Head of caudate nucleus (tissue), 42 donors: ENCODE results near the gene PITPNC1.
"Not testable (repeated sequence)": the region's sequence is repeated elsewhere in the genome, so short reads cannot be mapped to it uniquely, and the experiment has no call there.

Source experiments
- DNase-seq, 42 donors: peaks; one replicate each; pipeline versions ENCODE4 v3.0.0 to v3.0.0-alpha.2; 2020 to 2021; ENCODE audit warnings: mixed read lengths in 7 of 42
- intact Hi-C: fragments of 100-400 bp; cut with DNase I; formaldehyde crosslinking; loops from one replicate; pipeline ENCODE4 v1.15.0; 2022

The PITPNC1 gene

DNA sequence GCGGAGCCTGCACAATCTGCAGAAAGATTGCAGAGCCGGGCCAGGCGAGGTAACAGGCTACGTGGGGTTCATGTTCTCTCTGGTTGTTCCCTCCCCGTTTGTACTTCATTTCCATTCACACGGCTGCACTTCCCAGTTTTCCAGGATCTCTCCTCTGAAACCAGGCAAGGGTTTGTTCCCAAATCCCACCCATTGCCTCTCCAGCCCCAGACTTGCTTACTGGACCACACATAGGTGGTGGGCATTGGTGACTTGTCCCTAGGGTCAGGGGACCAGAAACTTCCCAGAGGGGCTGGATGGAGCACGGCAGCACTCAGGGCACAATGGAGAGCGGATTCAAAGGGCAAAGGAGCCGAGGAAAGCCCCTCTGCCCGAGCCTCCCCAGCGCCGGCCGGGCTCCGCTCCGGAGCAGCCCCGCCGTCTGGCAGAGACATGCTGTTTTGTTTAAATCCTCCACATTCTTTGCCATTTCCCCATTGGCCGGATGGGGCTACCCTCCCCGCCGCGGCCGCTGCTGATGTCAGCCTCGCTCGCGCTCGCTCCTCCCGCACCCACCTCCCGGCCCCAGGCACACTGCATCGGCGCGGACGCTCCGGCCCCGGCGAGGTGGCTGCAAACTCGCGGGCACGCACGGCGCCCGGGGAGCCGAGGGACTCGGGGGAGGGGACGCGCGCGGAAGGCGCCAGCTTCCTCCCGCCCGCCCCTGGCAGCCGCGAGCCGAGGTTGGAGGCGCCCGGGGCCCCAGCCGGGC lies at the start of gene PITPNC1:
Gene PITPNC1, plus strand, starts transcription at position 545 of the 751 bp plus-strand sequence.
- intact Hi-C loops, result loop anchor here (5.0 to 10.0 kb wide), 2 partner anchors 95 to 228 kb away; no protein-coding TSS in a partner anchor
- peak; percentile 59 to 96 (median 90) for DNase-seq

DNA sequence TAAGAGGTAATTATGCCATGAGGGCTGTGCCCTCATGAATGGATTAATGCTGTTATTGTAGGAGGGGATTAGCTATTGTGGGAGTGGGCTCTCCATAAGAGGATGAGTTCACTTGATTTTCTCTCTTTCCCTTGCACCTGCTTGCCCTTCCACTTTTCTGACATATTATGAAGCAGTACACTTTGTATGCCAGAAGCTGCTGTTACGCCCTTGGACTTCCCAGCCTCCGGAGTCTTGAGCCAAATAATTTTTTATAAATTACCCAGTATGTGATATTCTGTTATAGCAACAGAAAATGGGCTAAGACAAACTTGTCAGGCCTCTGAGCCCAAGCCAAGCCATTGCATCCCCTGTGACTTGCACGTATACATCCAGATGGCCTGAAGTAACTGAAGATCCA lies 49.1 kb upstream of the PITPNC1 start:
- intact Hi-C loops, result no loop called here
- no peak for DNase-seq

DNA sequence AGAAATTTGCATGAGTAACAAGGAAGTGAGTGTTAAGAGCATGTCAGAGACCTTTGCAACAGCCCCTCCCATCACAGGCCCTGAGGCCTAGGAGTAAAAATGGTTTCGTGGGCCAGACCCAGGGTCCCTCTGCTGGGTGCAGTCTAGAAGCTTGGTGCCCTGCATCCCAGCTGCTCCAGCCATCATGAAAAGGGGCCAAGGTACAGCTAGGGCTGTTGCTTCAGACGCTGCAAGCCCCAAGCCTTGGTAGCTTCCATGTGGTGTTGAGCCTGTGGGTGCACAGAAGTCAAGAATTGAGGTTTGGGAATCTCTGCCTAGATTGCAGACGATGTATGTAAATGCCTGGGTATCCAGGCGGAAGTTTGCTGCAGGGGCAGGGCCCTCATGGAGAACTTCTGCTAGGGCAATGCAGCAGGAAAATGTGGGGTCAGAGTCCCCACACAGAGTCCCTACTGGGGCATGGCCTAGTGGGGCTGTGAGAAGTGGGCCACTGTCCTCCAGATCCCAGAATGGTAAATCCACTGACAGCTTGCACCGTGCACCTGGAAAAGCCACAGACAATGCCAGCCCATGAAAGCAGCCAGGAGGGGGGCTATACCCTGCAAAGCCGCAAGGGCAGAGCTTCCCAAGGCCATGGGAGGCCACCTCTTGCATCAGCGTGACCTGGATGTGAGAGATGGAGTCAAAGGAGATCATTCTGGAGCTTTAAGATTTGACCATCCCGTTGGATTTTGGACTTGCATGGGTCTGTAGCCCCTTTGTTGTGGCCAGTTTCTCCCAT lies 45.5 kb upstream of the PITPNC1 start:
- DNase-seq, intact Hi-C loops: not testable (repeated sequence)

DNA sequence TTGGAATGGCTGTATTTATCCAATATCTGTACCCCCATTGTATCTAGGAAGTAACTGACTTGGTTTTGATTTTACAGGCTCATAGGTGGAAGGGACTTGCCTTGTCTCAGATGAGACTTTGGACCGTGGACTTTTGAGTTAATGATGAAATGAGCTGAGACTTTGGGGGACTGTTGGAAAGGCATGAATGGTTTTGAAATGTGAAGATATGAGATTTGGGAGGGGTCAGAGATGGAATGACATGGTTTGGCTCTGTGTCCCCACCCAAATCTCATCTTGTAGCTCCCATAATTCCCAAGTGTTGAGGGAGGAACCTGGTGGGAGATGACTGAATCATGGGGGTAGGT lies 44.9 kb upstream of the PITPNC1 start:
- intact Hi-C loops, DNase-seq: not testable (repeated sequence)

DNA sequence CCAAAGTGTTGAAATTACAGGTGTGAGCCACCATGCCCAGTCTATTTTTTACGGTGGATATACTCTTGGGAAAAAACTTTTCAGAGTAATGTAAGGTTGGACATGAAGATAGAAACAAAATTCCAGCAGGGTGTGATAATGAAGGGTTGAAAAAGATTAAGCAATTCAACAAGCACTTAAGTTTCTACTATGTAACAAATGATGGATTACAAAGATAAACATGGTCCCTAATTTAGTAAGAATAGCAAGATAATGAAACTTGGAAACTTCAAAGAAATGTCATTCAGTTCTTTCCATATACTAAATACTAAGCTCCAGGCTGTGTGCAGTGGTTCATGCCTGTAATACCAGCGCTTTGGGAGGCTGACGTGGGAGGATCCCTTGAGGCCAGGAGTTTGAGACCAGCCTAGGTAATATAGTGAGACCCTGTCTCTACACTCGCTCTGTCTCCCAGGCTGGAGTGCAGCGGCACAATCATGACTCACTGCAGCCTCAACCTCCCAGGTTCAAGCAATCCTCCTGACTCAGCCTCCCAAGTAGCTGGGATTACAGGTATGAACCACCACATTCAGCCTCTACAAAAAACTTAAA lies 41.7 kb upstream of the PITPNC1 start:
- intact Hi-C loops, result no loop called here
- DNase-seq, result no peak

- DNase-seq, result no peak
- intact Hi-C loops, result no loop called here
Observed at GRCh38 chr17:67336859-67337258, 40.2 kb upstream of the PITPNC1 start.

DNA sequence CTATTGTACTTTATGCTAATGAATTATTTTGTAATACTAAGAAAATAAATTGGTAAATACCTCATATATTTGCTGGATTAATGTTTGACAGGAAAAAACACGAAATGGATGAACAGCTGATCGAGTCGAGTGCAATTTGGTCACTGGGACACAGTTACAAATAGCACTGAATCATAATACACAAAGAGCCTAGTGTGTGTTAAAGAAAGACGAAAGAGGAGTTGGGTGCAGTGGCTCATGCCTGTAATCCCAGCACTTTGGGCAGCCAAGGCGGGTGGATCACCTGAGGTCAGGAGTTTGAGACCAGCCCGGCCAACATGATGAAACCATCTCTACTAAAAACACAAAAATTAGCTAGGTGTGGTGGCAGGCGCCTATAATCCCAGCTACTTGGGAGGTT lies 38.7 kb upstream of the PITPNC1 start:
- intact Hi-C loops, DNase-seq: not testable (repeated sequence)

DNA sequence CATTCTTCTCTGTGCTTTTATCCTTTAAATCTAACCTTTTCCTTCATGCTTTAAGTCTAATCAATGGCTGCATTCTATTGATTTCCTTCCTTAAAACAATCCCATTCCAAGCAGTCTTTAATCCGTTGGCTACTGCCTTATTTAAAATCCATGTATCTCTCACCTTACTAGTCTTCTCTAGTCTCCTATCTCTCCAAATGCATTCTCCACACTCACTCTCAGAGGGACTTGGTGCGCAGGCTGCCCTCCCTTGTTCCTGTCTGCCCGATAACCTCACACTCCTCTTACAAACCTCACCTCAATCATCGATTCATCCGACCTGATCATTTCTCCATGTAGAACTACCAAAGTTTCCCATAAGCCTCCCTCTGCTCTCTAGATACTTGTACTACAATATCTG lies 33.8 kb upstream of the PITPNC1 start:
- intact Hi-C loops, result no loop called here
- no peak for DNase-seq

DNA sequence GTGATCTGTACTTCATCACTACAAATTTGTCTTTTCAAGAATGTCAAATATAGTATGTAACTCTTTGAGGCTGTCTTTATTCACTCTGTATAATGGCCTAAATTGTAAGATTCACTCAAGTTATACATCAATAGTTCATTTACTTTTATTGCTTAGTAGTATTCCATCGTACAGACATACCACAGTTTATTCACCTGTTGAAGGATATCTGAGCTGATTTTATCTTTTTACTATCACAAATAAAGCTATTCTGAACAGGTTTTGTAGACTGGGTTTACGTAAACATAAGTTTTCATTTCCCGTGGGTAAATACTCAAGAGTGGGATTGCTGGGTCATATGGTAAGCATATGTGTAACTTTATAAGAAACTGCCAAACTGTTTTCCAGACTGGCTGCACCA lies 29.3 kb upstream of the PITPNC1 start:
- DNase-seq, result no peak
- intact Hi-C loops, result no loop called here

- intact Hi-C loops, result no loop called here
- no peak for DNase-seq
Observed at GRCh38 chr17:67349420-67349819, 27.7 kb upstream of the PITPNC1 start.

GRCh38 chr17:67353161-67353560 lies 23.9 kb upstream of the PITPNC1 start:
- intact Hi-C loops, result no loop called here
- DNase-seq, result no peak

DNA sequence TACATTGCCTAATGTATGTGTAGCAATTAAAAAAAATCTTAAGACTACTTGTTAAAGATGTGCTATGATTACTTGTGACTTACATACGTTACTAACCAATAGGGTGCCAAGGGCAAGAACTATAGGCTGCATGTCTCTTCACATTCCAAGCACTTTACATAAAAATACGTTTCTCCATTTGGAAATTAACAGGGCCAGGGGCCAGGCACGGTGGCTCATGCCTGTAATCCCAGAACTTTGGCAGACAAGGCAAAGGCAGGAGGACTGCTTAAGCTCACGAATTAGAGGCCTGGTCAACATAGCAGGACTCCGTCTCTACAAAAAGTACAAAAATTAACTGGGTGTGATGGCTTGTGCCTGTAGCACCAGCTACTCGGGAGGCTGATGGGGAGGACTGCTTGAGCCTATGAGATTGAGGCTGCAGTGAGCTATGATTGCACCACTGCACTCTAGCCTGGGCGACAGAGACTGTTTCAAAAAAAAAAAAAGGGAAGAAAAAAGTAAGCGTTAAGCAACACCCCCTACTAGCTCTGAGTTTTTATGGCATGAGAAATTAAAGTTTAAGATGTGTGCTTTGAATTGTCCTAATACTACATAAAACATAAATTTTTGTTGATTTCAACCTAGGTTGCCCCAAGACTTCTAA lies 23.0 kb upstream of the PITPNC1 start:
- intact Hi-C loops, result no loop called here
- DNase-seq, result no peak

DNA sequence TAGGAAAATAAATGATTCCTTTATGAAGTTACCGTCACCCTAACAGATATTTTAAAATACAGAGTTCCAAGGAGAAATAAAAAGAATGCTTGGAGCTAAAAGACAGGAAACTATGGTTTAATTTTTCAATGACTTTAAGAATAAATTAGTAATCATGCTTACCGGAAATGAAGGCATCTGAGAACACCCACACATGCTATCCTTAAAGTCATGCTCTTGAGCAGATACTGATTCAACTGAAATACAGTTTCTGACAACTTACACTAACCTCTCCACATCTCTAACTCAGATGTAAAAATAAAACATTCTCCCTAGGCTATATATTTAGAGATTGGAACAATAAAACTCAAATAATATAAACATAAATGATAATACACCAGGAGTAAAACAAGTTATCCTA lies 18.5 kb upstream of the PITPNC1 start:
- DNase-seq, result no peak

DNA sequence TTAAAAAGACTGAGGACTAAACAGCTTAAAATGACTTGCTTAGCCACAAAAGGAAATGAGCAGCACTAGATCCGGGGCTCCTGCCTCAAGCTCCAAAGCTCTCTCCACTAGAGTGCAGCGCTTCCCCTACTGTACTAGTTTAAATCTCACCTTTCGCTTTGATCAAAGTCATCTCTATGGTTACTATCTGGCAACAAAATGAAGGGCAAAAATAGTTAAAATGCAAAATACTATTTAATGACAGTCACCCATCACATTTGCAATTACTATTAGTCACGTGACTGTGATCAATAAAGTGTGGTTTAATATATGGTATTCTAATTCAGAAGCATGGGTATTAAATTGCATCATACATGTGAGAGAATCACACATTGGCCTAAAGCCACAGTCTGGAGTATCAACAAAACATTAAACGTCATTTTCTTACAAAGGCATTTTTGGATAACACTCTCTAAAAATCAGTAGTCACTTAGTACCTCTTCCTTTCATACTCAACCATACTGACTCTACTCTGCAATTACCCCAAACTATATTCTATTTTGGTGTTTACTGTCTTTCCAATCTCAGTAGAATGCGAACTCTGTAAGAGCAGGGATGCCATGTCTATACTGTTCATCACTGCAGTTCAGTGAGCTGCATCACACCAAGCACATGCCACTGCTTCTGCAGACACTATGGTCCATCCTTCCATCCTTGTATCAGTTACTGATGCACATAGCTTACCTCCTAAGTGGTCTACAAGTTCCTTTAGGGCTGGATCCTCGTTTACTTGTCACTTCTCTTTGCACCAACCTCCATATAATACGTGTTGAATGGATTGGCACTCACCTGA lies 16.9 kb upstream of the PITPNC1 start:
- intact Hi-C loops, result no loop called here

More for the DNA sequence above, 18.5 kb upstream of the PITPNC1 start:
- intact Hi-C loops, result no loop called here

GRCh38 chr17:67360880-67361279 lies 16.2 kb upstream of the PITPNC1 start:
- DNase-seq, result no peak
- intact Hi-C loops, result no loop called here

More for the DNA sequence above, 16.9 kb upstream of the PITPNC1 start:
- peak in 11 of 42 donors; percentile 21 to 67 (median 34) for DNase-seq

DNA sequence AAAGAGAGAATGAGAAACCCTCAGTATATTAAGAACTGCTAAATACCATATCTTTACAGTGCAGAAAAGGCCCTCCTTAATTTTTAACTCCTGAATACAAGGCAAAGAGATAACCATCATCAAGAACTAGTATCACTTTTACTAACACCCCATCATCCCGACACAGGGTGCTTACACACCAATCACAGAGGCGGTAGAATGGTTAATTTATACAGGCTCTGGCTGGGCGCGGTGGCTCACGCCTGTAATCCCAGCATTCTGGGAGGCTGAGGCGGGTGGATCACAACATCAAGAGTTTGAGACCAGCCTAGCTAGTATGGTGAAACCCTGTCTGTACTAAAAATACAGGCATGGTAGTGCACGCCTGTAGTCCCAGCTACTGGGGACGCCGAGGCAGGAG lies 14.9 kb upstream of the PITPNC1 start:
- intact Hi-C loops, result no loop called here

GRCh38 chr17:67364847-67365737 lies 12.0 kb upstream of the PITPNC1 start:
- intact Hi-C loops, result loop anchor here (5.0 kb wide), 1 partner anchor 352 kb away; the partner anchor contains the start of gene NOL11

More for the DNA sequence above, 14.9 kb upstream of the PITPNC1 start:
- DNase-seq, result no peak

More at GRCh38 chr17:67364847-67365737, 12.0 kb upstream of the PITPNC1 start:
- no peak for DNase-seq
